ENCODE data around the gene CYBB. TPM values are rescaled to one million over a fixed set of nuclear protein-coding genes. Genes with fewer than 3 reads are reported as not detected.

CYBB gene
- total and polyA plus RNA-seq, 4 donors, result 16.2 to 110 (median 74.3) TPM

DNA sequence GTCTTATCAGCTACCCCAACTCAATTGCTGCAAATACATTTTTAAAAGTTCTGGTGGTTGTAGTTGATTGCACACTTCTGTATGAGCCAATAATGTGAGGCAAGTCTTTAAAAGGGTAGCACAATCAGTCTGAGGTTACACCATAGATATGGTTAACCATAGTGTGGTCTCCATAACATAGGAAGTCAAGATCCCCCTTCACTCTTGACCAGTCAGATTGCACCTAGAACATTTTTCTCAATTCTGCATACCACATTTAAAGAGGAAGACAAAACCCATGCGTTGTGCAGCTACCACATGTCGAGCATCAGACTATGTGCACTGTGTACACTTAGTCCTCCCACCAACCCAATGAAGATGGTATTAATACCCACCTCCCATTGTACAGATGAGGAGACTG lies 26.5 kb upstream of the CYBB start:
- Histone ChIP-seq H3K9ac (ENCODE audit: insufficient read depth in 1 of 2, low read length in 2 of 2) (no peak overlapping the region), H3K9me3 (ENCODE audit: control insufficient read depth in 4 of 4, insufficient read depth in 3 of 4, low read length in 3 of 4) (no peaks in the 10 kb centered on the region), H3K4me1 (ENCODE audit: control insufficient read depth in 5 of 5, insufficient read depth in 5 of 5, low read length in 5 of 5) (peaks cover 0 to 1% (median 0%) of the 10 kb centered on the region in 5 donors), H3K36me3 (ENCODE audit: control insufficient read depth in 4 of 4, insufficient read depth in 4 of 4, low read length in 4 of 4) (no peaks in the 10 kb centered on the region), H3K27ac (ENCODE audit: low read depth in 1 of 2, low read length in 1 of 2) (no peak overlapping the region), H3K27me3 (ENCODE audit: control insufficient read depth in 3 of 3, insufficient read depth in 3 of 3, low read length in 2 of 3) (no peaks in the 10 kb centered on the region), H3K4me3 (no peak overlapping the region)
- WGBS, 2 donors, result 32 to 60% methylated on average over 2 of the region's 2 CpGs
- TF ChIP-seq CTCF (IDR thresholded peaks at IDR 0.05; ENCODE audit: control extremely low read depth, extremely low read depth), result no peak
- DNase-seq, result no peak
- no peak for ATAC-seq (ENCODE audit: insufficient read depth, low FRiP score)

- Histone ChIP-seq H3K27me3 (ENCODE audit: control insufficient read depth in 3 of 3, insufficient read depth in 3 of 3, low read length in 2 of 3) (no peaks in the 10 kb centered on the region), H3K36me3 (ENCODE audit: control insufficient read depth in 4 of 4, insufficient read depth in 4 of 4, low read length in 4 of 4) (no peaks in the 10 kb centered on the region), H3K9ac (ENCODE audit: insufficient read depth in 1 of 2, low read length in 2 of 2) (no peak overlapping the region), H3K4me1 (ENCODE audit: control insufficient read depth in 5 of 5, insufficient read depth in 5 of 5, low read length in 5 of 5) (peaks cover 0 to 1% (median 0%) of the 10 kb centered on the region in 5 donors), H3K27ac (ENCODE audit: low read depth in 1 of 2, low read length in 1 of 2) (peak overlapping the region in 1 of 2 donors; percentile 62), H3K4me3 (no peak overlapping the region), H3K9me3 (ENCODE audit: control insufficient read depth in 4 of 4, insufficient read depth in 3 of 4, low read length in 3 of 4) (no peaks in the 10 kb centered on the region)
- TF ChIP-seq CTCF (IDR thresholded peaks at IDR 0.05; ENCODE audit: control extremely low read depth, extremely low read depth), result no peak
- WGBS, 2 donors, result 76 to 86% methylated on average over 2 of the region's 2 CpGs
- no peak for ATAC-seq (ENCODE audit: insufficient read depth, low FRiP score)
- no peak for DNase-seq
Observed at GRCh38 chrX:37754516-37754915, 25.3 kb upstream of the CYBB start.

DNA sequence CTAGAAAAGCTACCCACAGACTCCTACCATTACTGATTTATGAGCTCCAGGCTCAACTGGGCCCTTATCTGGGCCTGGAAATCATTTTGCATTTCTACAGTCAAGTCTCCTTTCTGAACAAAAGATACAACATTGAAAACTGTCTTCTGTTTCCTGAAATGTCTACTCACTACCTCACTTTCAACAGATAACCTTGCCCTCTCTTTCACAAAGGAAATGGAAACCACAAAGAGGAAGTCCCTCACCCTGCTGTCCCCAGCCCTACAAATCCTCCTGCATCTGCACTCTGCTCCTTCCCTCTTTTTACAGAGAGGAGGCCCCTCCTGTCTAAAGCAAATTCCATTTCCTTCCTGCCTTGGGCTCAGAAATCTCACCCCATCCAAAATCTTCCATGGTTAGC lies 24.8 kb upstream of the CYBB start:
- no peak for DNase-seq
- TF ChIP-seq CTCF (IDR thresholded peaks at IDR 0.05; ENCODE audit: control extremely low read depth, extremely low read depth), result no peak
- Histone ChIP-seq H3K36me3 (ENCODE audit: control insufficient read depth in 4 of 4, insufficient read depth in 4 of 4, low read length in 4 of 4) (no peaks in the 10 kb centered on the region), H3K4me1 (ENCODE audit: control insufficient read depth in 5 of 5, insufficient read depth in 5 of 5, low read length in 5 of 5) (peaks cover 0 to 1% (median 0%) of the 10 kb centered on the region in 5 donors), H3K9ac (ENCODE audit: insufficient read depth in 1 of 2, low read length in 2 of 2) (no peak overlapping the region), H3K4me3 (no peak overlapping the region), H3K27ac (ENCODE audit: low read depth in 1 of 2, low read length in 1 of 2) (peak overlapping the region in 1 of 2 donors; percentile 32), H3K27me3 (ENCODE audit: control insufficient read depth in 3 of 3, insufficient read depth in 3 of 3, low read length in 2 of 3) (no peaks in the 10 kb centered on the region), H3K9me3 (ENCODE audit: control insufficient read depth in 4 of 4, insufficient read depth in 3 of 4, low read length in 3 of 4) (no peaks in the 10 kb centered on the region)
- peak; percentile 63 for ATAC-seq (ENCODE audit: insufficient read depth, low FRiP score)

DNA sequence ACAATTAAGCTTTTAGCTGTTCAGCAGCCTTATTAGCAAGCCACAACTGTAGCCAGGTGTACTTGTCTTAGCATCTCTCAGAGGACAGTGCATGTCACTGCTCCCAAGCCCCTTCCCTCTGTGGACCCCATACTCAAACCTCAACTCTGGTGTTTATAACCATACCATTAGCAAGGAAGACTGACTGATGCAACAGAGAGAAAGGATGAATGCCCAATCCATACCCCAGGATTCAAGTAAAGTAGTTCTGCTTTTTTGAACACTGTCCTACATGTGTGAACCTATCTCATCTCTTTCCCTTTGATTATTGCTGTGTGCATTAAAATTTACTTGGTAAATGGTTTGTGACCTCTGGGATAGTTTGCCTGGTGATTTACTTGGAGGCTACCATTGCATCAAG lies 22.8 kb upstream of the CYBB start:
- no peak overlapping the region for H3K9ac ChIP-seq (ENCODE audit: insufficient read depth in 1 of 2, low read length in 2 of 2)
- no peak overlapping the region for H3K27ac ChIP-seq (ENCODE audit: low read depth in 1 of 2, low read length in 1 of 2)
- no peak overlapping the region for H3K4me3 ChIP-seq
- H3K4me1 ChIP-seq (ENCODE audit: control insufficient read depth in 5 of 5, insufficient read depth in 5 of 5, low read length in 5 of 5), result peaks cover 0 to 1% (median 0%) of the 10 kb centered on the region in 5 donors
- TF ChIP-seq CTCF (IDR thresholded peaks at IDR 0.05; ENCODE audit: control extremely low read depth, extremely low read depth), result no peak
- ATAC-seq (ENCODE audit: insufficient read depth, low FRiP score) (no peak), DNase-seq (no peak)
- no peaks in the 10 kb centered on the region for H3K36me3 ChIP-seq (ENCODE audit: control insufficient read depth in 4 of 4, insufficient read depth in 4 of 4, low read length in 4 of 4)
- H3K27me3 ChIP-seq (ENCODE audit: control insufficient read depth in 3 of 3, insufficient read depth in 3 of 3, low read length in 2 of 3), result peaks cover 0 to 6% (median 0%) of the 10 kb centered on the region in 3 donors
- H3K9me3 ChIP-seq (ENCODE audit: control insufficient read depth in 4 of 4, insufficient read depth in 3 of 4, low read length in 3 of 4), result no peaks in the 10 kb centered on the region

All from lung (tissue), 12 donors.